CD4-positive, alpha-beta T cell treated with Interleukin-15 for 4 hours (primary cell): Measurements from ENCODE around the gene THBS1.
A peak's percentile ranks its signal among the peaks of the same experiment; 100 is the strongest.

ENCODE experiments used
- DNase-seq: peaks from one replicate; pipeline ENCODE4 v3.0.0-alpha.2; 2020; ENCODE audit warnings: low spot score

The THBS1 gene

DNA sequence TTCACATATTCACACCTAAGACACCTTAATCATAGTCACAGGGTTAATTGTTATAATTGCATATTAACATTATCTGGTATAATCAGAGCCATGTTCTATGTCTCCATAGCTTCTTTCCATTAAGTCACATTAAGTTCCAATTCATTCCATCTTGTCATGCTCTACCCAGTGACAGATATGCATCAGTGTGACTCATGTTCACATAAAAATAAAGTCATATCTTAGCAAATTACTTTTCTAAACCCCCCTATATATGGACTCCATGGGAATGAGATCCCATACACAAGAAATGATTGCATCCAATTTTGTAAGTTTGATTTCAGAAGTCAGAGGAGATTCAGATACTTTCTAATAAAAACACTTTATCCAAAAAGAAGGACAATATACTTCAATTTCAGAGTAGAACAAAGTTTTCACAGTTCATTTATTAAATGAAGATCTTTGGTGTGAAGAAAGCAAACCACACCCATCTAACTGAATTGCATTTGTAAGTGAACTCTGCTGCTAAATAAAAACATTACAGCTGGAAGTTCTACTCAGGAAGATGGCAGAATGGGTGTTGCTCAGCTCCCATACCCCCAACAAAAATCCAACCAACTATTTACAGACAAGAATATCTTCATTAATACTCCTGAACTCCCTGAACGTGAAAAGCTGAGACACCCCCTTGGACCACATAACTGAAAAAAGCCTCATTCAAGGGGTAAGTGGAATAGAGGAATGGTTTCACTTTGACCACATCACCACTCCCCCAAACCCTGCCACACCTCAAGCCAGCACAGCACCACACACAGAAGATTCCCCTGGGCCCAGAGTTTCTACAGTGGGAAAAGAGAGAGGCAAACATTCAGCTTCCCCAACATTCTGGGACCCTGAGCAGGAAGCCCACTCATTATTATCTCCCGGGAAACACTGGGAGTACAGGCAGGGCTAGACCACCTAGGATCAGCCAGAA is 27.6 kb downstream of the THBS1 start:
- no peak for DNase-seq

DNA sequence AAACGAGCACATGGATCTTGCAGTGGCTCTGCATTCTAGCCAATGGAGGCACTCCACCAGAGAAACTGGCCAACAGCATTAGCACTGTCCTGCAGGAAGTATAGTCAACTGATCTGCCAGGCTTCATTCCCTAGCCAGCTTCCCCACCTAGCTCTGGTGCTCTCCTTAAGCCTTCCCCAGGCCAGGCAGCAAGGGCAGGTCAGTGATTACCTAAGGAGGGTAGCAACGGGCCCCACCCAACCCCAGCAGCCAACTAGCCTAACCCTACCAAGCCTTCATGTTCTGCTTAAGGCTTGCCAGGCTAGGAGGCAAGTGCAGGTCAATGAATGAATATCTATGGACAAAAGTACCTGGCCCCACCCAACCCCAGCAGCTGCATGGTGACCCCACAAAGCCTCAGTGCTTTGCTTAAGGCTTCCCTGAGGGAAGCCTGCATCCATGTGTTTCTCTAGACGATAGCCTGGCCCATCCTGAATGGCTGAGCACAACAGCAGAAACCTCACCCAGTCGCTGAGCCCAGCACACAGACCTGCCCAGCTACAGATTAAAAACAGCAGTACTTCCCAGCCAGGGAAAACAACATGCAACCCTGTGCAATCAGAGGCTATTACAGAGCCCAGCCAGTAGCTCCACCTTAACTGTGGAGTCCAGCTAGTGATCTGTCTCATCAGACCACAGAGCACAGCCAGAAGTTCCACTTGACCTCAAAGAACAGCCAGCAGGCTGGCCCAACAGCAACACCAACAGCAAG is 28.5 kb downstream of the THBS1 start:
- no peak for DNase-seq

DNA sequence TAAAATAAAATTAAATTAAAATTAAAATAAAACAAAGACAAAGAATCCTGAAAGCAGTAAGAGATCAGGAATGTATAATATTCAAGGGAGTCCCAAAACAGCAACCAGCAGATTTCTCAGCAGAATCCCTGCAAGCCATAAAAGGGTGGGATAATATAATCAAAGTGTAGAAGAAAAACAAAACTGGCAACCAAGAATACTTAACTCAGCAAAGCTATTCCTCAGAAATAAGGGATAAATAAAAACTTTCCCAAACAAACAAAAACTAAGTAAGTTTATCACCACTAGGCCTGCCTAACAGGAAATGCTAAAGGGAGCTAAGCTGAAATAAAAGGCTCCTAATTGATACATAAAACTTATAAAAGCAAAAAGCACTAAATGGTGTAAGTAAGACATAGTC is 29.8 kb downstream of the THBS1 start:
- DNase-seq = no peak

DNA sequence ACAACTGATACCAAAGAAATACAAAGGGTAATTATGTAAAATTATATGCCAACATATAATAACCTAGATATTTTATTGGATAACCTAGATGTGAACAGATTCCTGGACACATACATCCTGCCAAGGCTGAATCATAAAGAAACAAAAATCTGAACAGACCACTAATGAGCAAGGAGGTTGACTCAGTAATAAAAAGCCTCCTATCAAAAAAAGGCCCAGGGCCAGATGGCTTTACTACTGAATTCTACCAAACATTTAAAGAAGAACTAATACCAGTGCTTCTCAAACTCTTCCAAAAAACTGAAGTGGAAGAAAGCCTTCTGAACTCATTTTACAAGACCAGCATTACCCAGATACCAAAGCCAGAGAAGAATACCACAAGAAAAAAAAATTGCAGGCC is 32.4 kb downstream of the THBS1 start:
- no peak for DNase-seq

DNA sequence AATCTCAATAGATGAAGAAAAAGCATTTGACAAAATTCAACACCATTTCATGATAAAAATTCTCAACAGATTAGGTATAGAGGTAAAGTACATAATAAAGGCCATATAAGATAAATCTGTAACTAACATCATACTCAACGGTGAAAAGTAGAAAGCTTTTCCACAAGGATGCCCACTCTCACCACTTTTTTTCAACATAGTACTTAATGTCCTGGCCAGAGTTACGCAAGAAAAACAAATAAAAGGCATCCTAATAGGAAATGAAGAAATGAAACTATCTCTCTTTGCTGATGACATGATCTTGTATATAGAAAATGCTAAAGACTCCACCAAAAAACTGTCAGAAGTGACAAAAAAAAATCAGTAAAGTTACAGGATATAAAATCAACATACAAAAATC is 33.0 kb downstream of the THBS1 start:
- no peak for DNase-seq

DNA sequence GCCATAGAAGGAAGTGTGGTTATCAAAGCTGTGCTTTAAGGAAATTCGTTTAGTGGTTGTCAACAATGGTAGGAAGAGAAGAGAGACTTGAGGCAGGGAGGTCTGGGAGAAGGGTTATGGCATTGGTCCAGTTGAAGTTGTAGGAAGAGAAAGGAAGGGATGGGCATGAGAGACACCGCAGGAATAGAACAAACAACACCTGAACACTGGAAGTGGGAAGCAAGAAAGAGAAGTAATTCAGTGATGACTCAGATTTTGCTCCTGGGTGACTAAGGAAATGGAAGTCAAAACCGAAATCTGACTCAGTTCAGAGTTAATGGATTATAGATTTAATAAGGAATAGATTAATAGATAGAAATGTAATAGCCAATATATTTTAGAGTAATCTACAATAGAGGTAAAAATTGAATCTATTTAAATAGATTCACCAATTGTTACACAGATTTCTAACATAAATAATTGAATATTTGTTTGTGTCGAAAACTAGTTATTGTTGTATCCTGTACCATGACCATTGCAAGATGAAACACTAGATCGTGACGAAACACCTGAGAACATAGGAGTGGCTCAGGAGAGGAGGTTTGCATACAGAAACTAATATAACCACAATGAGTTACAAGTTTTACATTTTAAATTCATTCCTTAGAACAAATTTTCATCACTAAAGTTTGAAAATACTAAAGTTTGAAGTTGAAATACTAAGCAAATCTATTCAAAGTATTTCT is 36.0 kb downstream of the THBS1 start:
- DNase-seq = no peak

DNA sequence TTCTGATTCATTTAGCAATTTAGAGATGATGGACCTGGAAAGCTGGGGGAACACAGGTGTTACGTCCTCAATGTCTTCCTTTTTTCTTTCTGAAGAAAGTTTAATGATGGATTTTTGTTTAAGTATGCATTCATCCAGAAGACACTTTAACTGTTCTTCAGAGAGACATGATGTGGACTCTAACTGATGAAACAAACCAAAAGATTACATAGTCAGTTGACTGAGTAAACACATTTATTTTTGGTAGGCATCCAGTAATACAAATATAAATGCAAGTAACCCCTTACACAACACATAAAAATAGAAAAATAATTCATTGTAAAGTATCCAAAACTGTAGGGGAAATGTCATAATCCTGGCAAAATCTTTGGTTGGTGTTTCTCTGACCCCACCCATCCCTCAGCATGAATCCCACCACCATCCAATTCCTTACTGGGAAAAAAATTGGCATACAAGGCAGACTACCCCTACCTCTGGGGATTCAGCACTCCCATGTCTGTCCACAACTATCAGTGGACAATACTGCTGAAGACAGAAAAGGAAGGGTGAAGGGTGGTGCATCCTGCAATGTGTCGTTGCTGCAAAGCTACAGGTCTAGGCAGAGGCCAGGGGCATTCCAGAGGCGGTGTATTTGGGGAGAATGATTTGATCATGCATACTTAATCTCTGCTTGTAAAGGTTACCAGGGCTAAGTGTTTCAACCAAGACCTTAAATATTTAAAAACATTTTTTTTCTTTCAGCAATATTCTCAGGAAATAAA is 37.4 kb downstream of the THBS1 start:
- no peak for DNase-seq

DNA sequence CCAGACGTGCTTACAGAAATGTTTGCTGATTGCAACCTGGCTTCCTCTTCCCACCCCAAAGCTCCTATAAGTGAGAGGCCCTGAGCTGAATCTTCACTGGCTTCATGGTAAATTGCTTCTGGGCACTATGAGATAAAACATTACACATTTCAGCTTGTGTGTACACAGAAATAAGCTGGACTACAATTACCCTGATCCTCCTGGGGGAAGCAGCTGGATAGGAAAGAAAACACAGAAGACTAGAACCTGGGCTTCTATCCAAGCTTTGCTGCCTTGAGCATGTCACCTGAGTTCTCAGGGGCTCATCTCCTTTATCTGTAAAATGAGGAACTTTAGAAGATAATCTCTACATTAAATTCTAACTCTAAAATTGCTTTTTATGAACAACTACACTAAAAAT is 40.3 kb downstream of the THBS1 start:
- DNase-seq = no peak

DNA sequence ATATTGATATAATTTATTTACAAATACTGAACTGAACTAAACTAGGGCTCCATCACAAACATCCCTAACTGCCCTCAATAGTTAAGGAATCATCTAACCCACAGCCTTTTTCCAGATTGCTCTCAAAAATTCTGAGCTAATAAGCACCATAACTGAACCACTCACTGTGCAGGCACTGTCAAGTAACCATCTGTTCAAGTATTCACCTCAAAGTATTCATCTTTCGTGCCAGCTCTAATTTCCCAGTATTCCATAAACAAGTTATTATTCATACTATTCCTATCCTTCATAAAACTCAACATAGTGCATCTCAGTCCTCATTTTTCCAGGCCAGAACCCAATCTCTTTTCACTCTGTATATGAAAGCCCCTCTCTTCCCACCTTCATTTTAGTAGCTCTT is 41.1 kb downstream of the THBS1 start:
- no peak for DNase-seq

DNA sequence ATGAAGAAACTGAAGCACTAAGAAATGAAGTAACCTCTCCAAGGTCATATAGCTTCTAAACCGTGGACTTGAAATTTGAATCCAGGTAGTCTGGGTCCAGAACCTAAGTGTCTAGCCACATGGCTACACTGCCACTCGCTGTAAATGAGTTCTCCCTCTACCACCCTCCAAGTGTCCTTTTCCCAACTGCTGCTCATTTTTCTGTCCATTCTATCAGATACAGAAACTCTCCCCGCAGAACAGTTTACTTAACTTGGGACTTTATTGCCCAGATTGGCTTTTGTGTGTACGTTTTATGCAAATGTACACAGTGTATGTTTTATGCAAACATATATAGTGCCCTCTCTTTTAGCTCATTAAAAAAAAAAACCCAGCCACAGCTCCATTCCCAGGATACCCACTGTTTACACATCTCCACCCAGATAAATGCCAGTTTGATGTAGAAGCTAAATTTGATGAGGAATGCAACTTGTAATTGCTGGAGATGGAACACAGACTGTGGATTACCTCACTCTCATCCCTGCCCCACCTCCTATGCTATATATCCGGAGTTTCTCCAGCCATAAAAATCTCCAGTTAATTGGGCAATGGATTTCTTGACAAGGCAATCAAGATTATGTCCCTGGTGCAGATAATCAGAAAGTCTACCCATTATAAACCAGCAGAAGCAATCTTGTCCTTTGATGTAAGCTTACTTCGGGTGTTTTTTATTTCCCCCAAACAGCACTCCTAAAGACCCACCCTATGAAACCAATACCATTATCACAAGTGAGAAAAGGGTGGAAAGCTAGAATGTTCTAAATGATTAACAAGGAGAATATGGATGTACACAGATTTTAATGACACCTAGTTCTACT is 42.0 kb downstream of the THBS1 start:
- DNase-seq = no peak

DNA sequence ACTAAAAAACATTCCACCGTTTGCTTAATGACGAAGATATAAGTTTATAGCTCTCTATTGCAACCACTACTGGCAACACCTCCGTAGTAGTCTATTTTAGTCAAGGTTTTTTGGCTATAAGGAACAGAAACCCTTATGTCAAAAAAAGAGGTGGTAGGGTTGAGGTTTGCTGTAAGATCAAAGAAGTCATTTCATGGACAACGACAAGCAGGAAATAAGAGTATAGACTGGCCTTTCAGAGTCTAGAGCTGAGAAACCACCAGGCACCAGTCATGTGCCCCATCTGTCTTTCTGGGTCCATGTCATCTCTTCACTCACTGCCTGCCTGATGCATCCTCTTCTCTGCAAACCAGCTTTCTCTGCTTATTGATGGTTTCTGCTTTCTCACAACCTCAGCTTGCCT is 42.7 kb downstream of the THBS1 start:
- DNase-seq = peak; percentile 65

DNA sequence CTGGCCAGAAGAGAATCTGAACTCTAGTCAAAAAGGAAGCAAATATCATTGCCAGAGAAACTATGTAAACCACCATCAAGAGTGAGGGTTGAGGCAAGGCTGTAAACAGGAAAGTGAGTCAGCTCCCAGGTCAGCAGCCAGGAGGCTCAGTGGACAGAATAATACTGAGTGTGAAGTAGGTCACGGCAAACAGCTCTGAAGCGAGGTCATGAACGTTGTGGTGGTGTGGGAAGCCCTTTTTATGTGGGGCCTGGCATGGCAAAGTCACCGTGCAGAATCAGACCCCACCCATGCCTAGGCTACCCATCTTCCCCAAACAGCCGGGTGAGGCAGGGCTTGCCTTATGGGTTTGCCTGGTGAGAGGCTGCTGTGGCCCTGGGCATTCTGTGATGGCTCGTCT is 43.9 kb downstream of the THBS1 start:
- peak; percentile 84 for DNase-seq

DNA sequence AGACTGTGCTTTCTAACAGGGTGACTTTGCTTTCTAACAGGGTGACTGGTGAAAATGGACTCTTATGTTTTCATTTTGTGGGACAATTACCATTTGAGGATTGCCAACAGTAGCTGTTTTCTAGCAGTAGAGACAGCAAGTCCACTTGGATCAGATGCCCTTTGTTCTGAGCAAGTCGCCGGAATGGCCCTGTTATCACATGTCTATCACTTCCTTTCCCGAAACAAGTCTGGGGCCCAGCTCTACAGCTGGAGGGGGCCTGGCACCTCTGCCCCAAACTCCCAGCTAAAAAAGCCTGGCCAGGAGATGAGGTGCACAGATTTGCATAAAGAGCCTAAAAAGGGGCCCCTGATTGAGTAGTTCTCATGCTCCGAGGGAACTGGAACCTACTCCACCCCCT is 44.6 kb downstream of the THBS1 start:
- no peak for DNase-seq

DNA sequence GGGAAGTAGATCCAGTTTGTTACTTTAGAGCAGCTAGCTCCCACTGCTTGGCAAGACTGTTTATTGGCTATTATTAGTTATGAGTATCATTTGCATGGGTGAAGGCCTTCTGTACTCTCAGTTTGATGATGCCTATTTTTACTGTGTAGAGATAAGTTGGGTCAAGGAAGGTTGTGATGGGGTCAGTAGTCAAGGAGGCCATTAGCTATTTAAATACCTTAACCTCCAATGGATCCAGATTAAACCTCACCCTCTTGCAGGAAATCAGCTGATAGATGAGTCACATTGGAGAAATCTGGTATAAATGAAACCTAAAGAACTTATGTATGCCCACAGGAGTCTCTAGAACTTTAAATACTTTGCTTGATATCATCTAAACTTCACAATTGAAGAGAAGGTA is 45.0 kb downstream of the THBS1 start:
- peak; percentile 26 for DNase-seq

DNA sequence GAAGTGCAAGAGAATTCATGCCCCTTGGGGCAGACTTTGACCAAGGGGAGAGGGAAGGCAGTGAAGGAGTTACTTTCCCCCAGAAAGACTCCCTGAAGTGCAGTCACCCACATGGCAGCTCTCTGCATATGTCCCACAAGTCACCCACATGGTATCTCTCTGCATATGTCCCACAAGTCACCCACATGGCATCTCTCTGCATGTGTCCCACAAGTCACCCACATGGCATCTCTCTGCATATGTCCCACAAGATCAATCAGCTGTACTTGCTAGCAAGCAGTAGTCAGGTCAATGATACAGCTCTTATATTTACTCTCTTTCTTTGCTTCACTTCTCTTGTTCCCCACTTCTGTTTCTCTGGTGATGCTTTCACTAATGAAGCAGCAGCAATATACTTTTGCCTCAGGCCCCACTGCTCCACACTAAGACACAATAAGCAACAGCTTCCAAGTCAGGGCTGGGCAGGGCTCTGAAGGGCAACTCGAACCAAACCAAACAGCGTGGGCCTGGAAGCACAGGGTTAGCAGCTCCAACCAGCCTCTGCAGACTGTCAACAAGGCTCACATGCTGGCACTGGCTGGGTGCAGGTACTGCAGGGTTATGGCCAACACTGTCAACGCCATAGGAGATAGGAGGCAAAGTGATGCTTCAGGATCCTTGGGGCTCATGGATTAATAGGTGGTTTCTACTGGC is 46.7 kb downstream of the THBS1 start:
- no peak for DNase-seq

DNA sequence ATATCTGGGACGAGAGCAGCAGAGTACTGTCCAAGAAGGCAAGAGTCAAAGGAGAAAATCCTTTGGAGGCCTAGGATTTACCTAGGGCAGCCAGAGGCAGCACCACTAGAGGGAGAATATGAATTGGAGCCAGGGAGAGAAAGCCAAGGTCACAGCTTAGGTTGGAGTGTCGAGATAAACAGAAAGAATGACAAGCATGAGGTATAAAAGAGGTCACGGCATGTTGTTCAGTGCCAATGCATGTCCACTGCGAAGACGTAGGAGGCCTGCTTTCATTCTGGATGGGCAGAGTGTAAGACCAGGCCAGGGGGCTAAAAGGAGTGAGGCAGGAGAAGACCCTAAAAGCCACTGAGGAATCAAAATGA is 47.2 kb downstream of the THBS1 start:
- no peak for DNase-seq

DNA sequence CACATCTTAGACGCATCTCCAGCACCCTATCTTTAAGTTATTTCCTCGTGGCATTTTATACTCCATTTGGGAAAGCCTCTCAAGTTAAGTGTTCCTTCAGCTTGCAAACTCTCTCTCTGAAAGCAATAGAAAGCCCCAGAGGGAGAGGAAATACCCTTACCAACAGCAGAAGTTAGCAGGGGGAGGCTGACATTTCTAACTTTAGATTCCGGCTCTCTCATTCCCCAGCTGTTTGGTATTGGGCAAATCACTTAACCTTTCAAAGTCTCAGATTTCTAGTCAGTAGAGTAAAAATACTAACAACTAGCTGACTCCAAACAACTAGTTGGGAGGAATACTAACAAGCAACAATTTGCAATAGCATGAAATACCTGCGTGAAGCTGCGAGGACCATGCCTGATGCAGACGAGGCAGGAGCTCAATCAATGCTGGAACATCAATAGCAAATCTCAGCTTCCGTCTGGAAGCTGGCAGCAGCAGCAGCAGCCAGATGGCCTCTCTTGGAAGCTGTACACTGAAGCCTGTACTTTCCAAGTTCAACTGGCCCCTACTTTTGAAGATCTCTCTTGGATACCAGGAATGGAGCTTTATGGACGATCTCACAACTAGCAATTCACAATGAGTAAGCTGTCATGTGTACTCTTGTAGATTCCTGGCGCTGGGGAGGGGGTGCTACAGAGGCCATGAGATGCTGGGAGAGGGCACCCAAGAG is 47.8 kb downstream of the THBS1 start:
- no peak for DNase-seq

DNA sequence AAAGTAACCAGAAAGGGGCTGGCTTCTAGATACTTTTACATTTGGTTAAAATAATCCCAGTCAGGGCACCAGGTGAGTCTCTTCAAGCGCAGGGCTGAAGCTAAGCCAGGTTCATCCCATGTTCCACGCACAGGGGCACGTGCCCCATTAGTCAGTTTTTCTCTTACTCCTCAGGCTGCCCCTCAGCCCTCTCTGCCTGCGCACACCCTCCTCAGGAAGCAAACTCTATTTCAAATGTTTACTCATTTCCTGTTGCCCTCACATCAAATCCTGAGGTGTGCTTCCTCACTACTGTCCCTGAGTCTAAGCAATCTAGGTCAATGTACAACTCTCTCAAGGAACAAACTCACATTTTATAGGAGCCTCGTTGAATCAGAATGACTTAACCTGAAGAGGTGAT is 48.5 kb downstream of the THBS1 start:
- DNase-seq = peak; percentile 76

DNA sequence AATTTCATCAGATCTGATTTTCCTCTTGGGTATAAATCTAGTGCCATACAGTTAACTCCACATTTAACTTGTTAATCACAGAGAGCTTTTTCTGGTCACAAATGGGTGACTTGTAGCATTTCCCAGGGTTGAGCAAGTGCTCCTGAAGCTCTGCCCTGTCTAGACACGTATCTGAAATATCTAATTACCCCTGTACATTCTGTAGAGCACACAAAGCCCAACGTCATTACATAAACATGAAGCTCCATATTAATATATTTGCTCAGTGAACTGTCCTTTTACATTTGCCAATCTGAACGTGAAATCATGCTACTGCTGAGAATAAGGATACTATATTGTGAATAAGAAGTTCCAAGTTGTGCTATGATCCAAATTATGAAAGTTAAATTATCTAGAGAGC is 49.0 kb downstream of the THBS1 start:
- no peak for DNase-seq

DNA sequence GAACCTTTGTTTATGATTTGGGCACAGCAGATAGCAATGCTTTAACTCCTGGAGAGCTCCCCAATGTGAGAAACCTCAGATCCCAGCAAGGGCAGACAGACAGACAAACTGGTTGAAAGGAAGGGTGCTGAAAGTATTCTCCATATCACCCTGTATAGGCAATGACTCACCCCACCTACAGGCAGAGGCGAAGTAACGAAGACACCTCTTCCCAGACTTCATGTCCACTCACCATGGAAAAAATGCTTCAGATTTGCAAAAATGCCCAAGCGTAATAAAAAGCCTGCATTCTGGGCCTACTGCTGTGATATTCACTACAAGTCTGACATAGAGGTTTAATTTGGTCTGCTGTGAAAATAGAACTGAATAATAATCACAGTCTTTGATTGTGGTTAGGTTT is 50.5 kb downstream of the THBS1 start:
- DNase-seq = no peak
